Measurements from ENCODE around the gene AKT3. TPM values are rescaled to one million over a fixed set of nuclear protein-coding genes. Genes with fewer than 3 reads are reported as not detected.
"Not testable (repeated sequence)": the region's sequence is repeated elsewhere in the genome, so short reads cannot be mapped to it uniquely, and the experiment has no call there.

The AKT3 gene
- total and polyA plus RNA-seq, 3 donors from 2014 or later = 32.3 to 70.9 (median 61.8) TPM

GRCh38 chr1:243790404-243790803 lies 59.6 kb downstream of the AKT3 start:
- H3K9me3 ChIP-seq = no peaks in the 10 kb centered on the region
- peaks cover 41% of the 10 kb centered on the region for H3K4me1 ChIP-seq
- TF ChIP-seq POLR2A (IDR thresholded peaks at IDR 0.05) (no peak), CTCF (IDR thresholded peaks at IDR 0.05) (no peak)
- intact Hi-C loops (cut with DNase I; ENCODE audit: low total_unique reads) = no loop called here
- DNase-seq = no peak
- H3K27me3 ChIP-seq = no peaks in the 10 kb centered on the region
- H3K36me3 ChIP-seq (ENCODE audit: low read depth, missing control alignments) = no peaks in the 10 kb centered on the region
- no peak overlapping the region for H3K4me3 ChIP-seq
- H3K27ac ChIP-seq = peak overlapping the region; percentile 35 to 86
- WGBS, 2 donors = 78 to 84% methylated on average over 3 of the region's 3 CpGs

DNA sequence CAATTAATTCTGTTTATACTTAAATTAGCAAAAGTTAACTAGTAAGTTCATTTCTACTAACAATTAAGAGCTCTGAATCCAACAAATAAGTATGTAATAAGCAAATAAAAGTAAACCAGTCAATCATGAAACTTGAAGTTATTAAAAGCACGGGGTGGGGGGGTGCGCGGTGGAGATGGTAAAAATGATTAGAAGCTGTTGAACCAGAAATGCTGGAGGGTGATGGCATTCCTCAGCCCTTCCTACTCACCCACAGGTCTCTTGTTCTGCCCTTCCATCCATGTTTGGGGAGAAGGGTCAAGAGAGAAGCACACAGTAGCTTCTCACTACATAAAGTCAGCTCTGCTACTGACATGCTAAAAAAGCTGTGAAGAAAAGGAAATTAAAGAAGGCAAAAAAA lies 63.5 kb downstream of the AKT3 start:
- H3K27me3 ChIP-seq = no peaks in the 10 kb centered on the region
- no peak for TF ChIP-seq CTCF (IDR thresholded peaks at IDR 0.05)
- TF ChIP-seq POLR2A (IDR thresholded peaks at IDR 0.05) = no peak
- no peaks in the 10 kb centered on the region for H3K36me3 ChIP-seq (ENCODE audit: low read depth, missing control alignments)
- intact Hi-C loops (cut with DNase I; ENCODE audit: low total_unique reads) = no loop called here
- H3K4me3 ChIP-seq = no peak overlapping the region
- WGBS, 2 donors = 73 to 80% methylated on average over 3 of the region's 3 CpGs
- peak overlapping the region in 1 of 2 donors; percentile 0 for H3K27ac ChIP-seq
- peaks cover 28% of the 10 kb centered on the region for H3K4me1 ChIP-seq
- DNase-seq = no peak
- H3K9me3 ChIP-seq = no peaks in the 10 kb centered on the region

DNA sequence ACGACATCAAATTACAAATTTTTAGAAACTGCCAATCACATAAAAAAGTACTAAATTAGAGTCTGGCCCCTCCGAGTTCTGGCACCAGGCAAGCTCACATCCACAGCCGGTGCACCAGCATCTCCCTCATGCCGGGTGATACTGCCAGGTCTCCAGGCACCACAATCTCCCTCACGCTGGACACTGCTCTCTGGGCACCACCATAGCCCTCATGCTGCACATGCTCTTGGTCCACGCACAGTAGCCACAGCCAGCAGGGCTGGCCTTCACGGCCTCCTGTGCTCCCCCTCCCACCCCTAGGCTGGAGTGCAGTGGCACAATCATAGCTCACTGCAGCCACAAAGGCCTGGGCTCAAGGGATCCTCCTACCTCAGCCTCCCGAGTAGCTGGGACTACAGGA lies 65.5 kb downstream of the AKT3 start:
- WGBS, 2 donors = 96 to 98% methylated on average over 8 of the region's 8 CpGs
- Histone ChIP-seq H3K9me3 (no peaks in the 10 kb centered on the region), H3K27me3 (no peaks in the 10 kb centered on the region), H3K27ac (no peak overlapping the region), H3K4me1 (peaks cover 10% of the 10 kb centered on the region), H3K4me3 (no peak overlapping the region), H3K36me3 (ENCODE audit: low read depth, missing control alignments) (no peaks in the 10 kb centered on the region)
- TF ChIP-seq CTCF (IDR thresholded peaks at IDR 0.05) (no peak), POLR2A (IDR thresholded peaks at IDR 0.05) (no peak)
- DNase-seq = no peak
- intact Hi-C loops (cut with DNase I; ENCODE audit: low total_unique reads) = no loop called here

DNA sequence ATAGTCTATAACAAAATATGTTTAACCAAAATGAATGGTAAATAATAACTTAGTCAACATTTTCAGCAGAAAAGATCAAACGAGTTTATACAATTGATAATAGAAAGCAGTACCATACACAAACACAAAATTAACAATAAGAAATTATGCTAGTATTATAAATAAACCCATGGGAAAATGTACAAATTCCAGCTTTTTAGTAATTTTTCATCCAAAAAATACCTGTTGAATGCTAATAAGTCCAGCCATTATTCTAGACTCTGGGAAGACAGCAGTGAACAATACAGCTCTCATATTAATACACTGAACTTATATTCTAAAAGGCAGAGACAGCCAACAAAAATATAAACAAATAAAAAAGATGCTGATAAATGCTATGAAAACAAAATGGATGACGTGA lies 66.3 kb downstream of the AKT3 start:
- no peak for TF ChIP-seq CTCF (IDR thresholded peaks at IDR 0.05)
- TF ChIP-seq POLR2A (IDR thresholded peaks at IDR 0.05) = no peak
- Histone ChIP-seq H3K9me3 (no peaks in the 10 kb centered on the region), H3K27ac (no peak overlapping the region), H3K27me3 (no peaks in the 10 kb centered on the region), H3K4me3 (no peak overlapping the region), H3K36me3 (ENCODE audit: low read depth, missing control alignments) (no peaks in the 10 kb centered on the region), H3K4me1 (peaks cover 10% of the 10 kb centered on the region)
- 70 to 75% methylated on average over 2 of the region's 2 CpGs for WGBS, 2 donors
- DNase-seq = no peak
- intact Hi-C loops (cut with DNase I; ENCODE audit: low total_unique reads) = no loop called here

DNA sequence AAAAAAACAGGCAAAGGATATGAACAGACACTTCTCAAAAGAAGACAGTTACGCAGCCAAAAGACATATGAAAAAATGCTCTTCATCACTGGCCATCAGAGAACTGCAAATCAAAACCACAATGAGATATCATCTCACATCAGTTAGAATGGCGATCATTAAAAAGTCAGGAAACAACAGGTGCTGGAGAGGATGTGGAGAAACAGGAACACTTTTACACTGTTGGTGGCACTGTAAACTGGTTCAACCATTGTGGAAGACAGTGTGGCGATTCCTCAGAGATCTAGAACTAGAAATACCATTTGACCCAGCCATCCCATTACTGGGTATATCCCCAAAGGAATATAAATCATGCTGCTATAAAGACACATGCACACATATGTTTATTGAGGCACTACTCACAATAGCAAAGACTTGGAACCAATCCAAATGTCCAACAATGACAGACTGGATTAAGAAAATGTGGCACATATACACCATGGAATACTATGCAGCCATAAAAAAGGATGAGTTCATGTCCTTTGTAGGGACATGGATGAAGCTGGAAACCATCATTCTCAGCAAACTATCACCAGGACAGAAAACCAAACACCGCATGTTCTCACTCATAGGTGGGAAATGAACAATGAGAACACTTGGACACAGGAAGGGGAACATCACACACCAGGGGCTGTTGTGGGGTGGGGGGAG lies 77.5 kb downstream of the AKT3 start:
- DNase-seq; H3K36me3 ChIP-seq (ENCODE audit: low read depth, missing control alignments); H3K9me3 ChIP-seq; H3K4me1 ChIP-seq; intact Hi-C loops (cut with DNase I; ENCODE audit: low total_unique reads); H3K4me3 ChIP-seq; H3K27ac ChIP-seq; H3K27me3 ChIP-seq: not testable (repeated sequence)
- WGBS, 2 donors = 98% methylated on average over 4 of the region's 4 CpGs
